Pancreas (tissue), 10 donors: ENCODE results near the gene CNTN5. TPM values are rescaled to one million over a fixed set of nuclear protein-coding genes. Genes with fewer than 3 reads are reported as not detected.

Source experiments
- ATAC-seq, 4 donors: fragments of 200-7000 bp; cut with Tn5 transposase; one replicate each; pipeline versions ENCODE4 v1.8.0 to v1.9.1; 2020; ENCODE audit warnings: mild to moderate bottlenecking in 4 of 4, moderate library complexity in 4 of 4
- DNase-seq, 6 donors: peaks; one replicate each; pipeline ENCODE4 v3.0.0-alpha.2; 2020
- FAIRE-seq: peaks from 2 replicates; lab custom pipeline; 2012; peaks lifted over from hg19 to GRCh38; lab: Jason Lieb, UNC
- H3K27ac ChIP-seq, 4 donors: fragments of 200-600 bp; sonication (generic); 1 replicate in 3 of 4; 2 replicates in 1 of 4; pipeline versions ENCODE4 v1.5.0 to v1.8.0; 2020
- H3K27me3 ChIP-seq, 4 donors: fragments of 200-600 bp; one replicate each; pipeline ENCODE4 v1.8.0; 2021
- H3K36me3 ChIP-seq, 3 donors: fragments of 200-600 bp; sonication (generic) in 1 of 3; one replicate each; pipeline versions ENCODE4 v1.5.0 to v1.8.0; 2020 to 2021
- H3K4me1 ChIP-seq, 3 donors: fragments of 200-600 bp; one replicate each; pipeline ENCODE4 v1.8.0; 2021
- H3K4me3 ChIP-seq, 4 donors: fragments of 200-600 bp; sonication (generic) in 2 of 4; one replicate each; pipeline versions ENCODE4 v1.5.0 to v1.8.0; 2020 to 2021
- H3K9me3 ChIP-seq, 4 donors: fragments of 200-600 bp; one replicate each; pipeline ENCODE4 v1.8.0; 2021
- CTCF ChIP-seq, 4 donors: fragments of 200-600 bp; sonication (generic) in 3 of 4; IDR thresholded peaks; one replicate each; pipeline versions ENCODE4 v1.5.0 to v1.8.0; 2021; ENCODE audit warnings: antibody characterized with exemption in 4 of 4
- WGBS, 2 donors: extraction: QIAGEN DNeasy Blood & Tissue Kit; methylation state at CpG; one replicate each; pipeline ENCODE4 v1.1.7; 2013; 5-methylcytosine and 5-hydroxymethylcytosine counted together
- intact Hi-C, 3 donors: fragments of 100-400 bp; cut with DNase I; formaldehyde crosslinking; loops; one replicate each; pipeline versions ENCODE4 v1.11.1 to v1.14.2; 2022
- polyA plus RNA-seq, 2 donors: library from polyadenylated mRNA; stranded (reverse); fragments of 200-250 nt; gene quantifications; one replicate each; pipeline ENCODE4 v1.2.3, GENCODE V29; 2013
- total RNA-seq, 6 donors: library from RNA; stranded (reverse); fragmentation: NEBNext Ultra II Directional in 4 of 6; extraction: Animal tissue kit (Norgen Biotek cat#: 25700) in 4 of 6; gene quantifications; one replicate each; pipeline versions ENCODE4 v1.2.1 to v1.2.4, GENCODE V29; 2021 to 2023
- donor health status: healthy with polysubstance abuse.
- donor health status: DM: no; HTN: no; CAD: no; lungs with moderate emphysema.
- donor health status: DM: no; HTN: no; CAD: no.
- donor health status: control.
- donor health status: control.
- donor health status: Bipolar disorder and iron deficiency.
- donor health status: DM: yes; HTN: yes; CAD: no.
- donor health status: DM: no; HTN: no; CAD: no.
- donor health status: DM: no; HTN: no; CAD: no.
- donor health status: DM: yes; HTN: yes; CAD: no.

Gene CNTN5
- total and polyA plus RNA-seq, 8 donors: 0.11 to 1.2 (median 0.58) TPM

DNA sequence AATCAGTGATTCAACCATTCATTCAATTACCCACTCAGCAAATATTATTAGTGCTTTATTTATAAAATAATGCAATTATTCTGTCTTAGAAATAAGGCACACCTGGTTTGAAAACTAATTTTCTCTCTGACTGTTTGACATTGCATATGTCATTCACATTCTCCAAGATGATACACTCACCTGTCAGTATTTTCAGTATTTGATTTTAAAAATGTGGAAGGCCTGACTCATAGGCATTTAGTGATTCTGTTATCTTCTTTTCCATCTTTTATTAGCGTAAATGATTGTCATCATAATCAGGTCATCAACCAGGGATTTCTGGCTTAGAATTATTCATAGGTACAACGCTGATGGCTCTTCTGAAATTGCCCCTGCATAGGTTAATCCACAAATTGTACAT is 480.9 kb downstream of the CNTN5 start:
- 51 to 55% methylated on average over 2 of the region's 2 CpGs for WGBS, 2 donors
- intact Hi-C loops: no loop called here
- DNase-seq (no peak), ATAC-seq (no peak), FAIRE-seq (no peak)
- no peak overlapping the region for H3K4me3 ChIP-seq
- H3K27me3 ChIP-seq: no peaks in the 10 kb centered on the region
- no peaks in the 10 kb centered on the region for H3K36me3 ChIP-seq
- H3K4me1 ChIP-seq: no peaks in the 10 kb centered on the region
- H3K27ac ChIP-seq: no peak overlapping the region
- TF ChIP-seq CTCF (IDR thresholded peaks at IDR 0.05): no peak
- H3K9me3 ChIP-seq: no peaks in the 10 kb centered on the region

- DNase-seq (no peak), FAIRE-seq (no peak), ATAC-seq (peak in 1 of 4 donors; percentile 16)
- Histone ChIP-seq H3K27me3 (peaks cover 0 to 8% (median 0%) of the 10 kb centered on the region in 4 donors), H3K4me3 (no peak overlapping the region), H3K36me3 (no peaks in the 10 kb centered on the region), H3K4me1 (no peaks in the 10 kb centered on the region), H3K27ac (no peak overlapping the region), H3K9me3 (no peaks in the 10 kb centered on the region)
- intact Hi-C loops: no loop called here
- WGBS, 2 donors: 48 to 67% methylated on average over 1 of the region's 1 CpG
- no peak for TF ChIP-seq CTCF (IDR thresholded peaks at IDR 0.05)
Measured at GRCh38 chr11:99505316-99505715, 484.6 kb downstream of the CNTN5 start.

DNA sequence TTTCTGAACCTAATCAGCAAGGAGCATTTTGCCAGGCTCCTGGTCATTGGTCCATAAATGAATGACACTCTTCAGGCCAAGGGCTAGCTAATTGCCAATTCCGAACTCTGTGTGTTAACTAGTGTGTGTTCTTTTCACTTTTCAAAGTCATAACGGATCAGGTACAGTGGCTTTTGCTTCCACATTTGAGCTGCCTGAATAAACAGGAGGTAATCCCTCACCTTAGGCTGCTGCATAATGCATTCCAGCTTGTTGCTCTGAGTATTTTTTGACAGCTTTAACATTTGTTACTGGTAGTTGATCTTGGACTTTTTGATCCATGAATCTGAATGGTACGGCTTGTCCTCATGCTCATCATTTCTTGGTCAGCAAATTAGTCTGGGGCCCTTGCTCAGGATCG is 485.1 kb downstream of the CNTN5 start:
- DNase-seq (no peak), FAIRE-seq (no peak), ATAC-seq (no peak)
- H3K9me3 ChIP-seq: no peaks in the 10 kb centered on the region
- H3K4me1 ChIP-seq: no peaks in the 10 kb centered on the region
- WGBS, 2 donors: 58 to 60% methylated on average over 4 of the region's 4 CpGs
- intact Hi-C loops: no loop called here
- H3K27me3 ChIP-seq: peaks cover 0 to 8% (median 0%) of the 10 kb centered on the region in 4 donors
- H3K27ac ChIP-seq: no peak overlapping the region
- no peak overlapping the region for H3K4me3 ChIP-seq
- no peaks in the 10 kb centered on the region for H3K36me3 ChIP-seq
- TF ChIP-seq CTCF (IDR thresholded peaks at IDR 0.05): no peak

DNA sequence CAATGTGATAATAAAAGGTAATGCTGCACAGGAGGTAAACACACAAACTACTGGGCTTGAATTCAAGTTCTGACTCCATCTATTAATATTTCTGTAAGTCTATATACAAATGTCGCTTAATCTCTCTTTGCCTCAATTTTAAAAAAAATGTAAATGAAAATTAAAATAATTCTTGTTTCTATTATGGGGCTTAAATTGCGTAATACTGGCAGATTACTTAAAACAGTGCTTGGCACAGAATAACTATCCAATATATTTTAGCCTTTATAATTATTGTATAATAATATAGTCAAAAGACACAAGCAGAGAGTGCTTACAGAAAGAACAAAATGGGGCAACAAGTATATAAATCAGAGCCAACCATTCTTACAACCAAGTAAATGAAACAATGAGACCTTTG is 489.1 kb downstream of the CNTN5 start:
- H3K27me3 ChIP-seq: peaks cover 0 to 8% (median 0%) of the 10 kb centered on the region in 4 donors
- FAIRE-seq (no peak), DNase-seq (no peak), ATAC-seq (no peak)
- WGBS, 2 donors: 72 to 73% methylated on average over 2 of the region's 2 CpGs
- no peak for TF ChIP-seq CTCF (IDR thresholded peaks at IDR 0.05)
- H3K4me1 ChIP-seq: no peaks in the 10 kb centered on the region
- no peaks in the 10 kb centered on the region for H3K9me3 ChIP-seq
- intact Hi-C loops: no loop called here
- no peak overlapping the region for H3K27ac ChIP-seq
- no peaks in the 10 kb centered on the region for H3K36me3 ChIP-seq
- H3K4me3 ChIP-seq: no peak overlapping the region

- Histone ChIP-seq H3K27me3 (peaks cover 0 to 8% (median 0%) of the 10 kb centered on the region in 4 donors), H3K4me1 (no peaks in the 10 kb centered on the region), H3K4me3 (no peak overlapping the region), H3K36me3 (no peaks in the 10 kb centered on the region), H3K27ac (no peak overlapping the region), H3K9me3 (no peaks in the 10 kb centered on the region)
- 59 to 73% methylated on average over 2 of the region's 2 CpGs for WGBS, 2 donors
- no peak for TF ChIP-seq CTCF (IDR thresholded peaks at IDR 0.05)
- intact Hi-C loops: no loop called here
- DNase-seq (no peak), FAIRE-seq (no peak), ATAC-seq (no peak)
Measured at GRCh38 chr11:99513368-99513767, 492.6 kb downstream of the CNTN5 start.
